NT2/D1 (cell line): ENCODE measurements around the gene CTNND1.

Source experiments
- YY1 ChIP-seq: IDR thresholded peaks from 2 replicates; pipeline ENCODE4 v1.6.1; 2011; ENCODE audit not compliant: insufficient read length, insufficient read depth
- ZNF274 ChIP-seq: IDR thresholded peaks from 2 replicates; pipeline ENCODE4 v1.6.1; 2011; ENCODE audit warnings: mild to moderate bottlenecking, low read depth, low read length

DNA sequence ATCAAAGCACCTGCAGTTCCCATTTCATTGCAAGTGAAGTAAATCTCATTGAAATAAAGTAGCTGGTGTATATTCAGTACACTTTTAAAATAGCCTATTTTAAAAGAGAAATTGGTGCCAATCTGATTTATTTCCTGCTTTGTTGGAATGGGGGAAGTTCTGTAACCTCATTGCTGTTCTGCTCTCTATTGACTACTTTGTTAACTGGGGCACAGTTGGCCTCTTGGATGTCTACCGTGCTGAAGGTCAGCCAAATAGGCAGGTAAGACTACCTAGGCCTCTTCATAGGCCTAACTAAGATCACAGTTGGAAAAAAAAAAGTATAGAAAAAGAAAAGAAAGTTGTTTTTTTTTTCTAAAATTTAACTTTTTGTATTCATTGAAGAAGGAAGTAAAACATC, 9.2 kb downstream of the CTNND1 start:
- no peak for TF ChIP-seq YY1
- no peak for TF ChIP-seq ZNF274
